ENCODE measurements around the gene SIAE. TPM values are rescaled to one million over a fixed set of nuclear protein-coding genes. Genes with fewer than 3 reads are reported as not detected.

Gene SIAE
- total and polyA plus RNA-seq, 2 of the 8 experiments (the other 6 are each of a cell fraction or from before 2014, with no cell fraction given): 2.3 to 3.7 TPM

- no peak overlapping the region for H2AFZ ChIP-seq (ENCODE audit: low read length)
- H3K79me2 ChIP-seq (ENCODE audit: control insufficient read depth in 1 of 2, insufficient read depth in 2 of 2, low read length in 2 of 2): no peaks in the 10 kb centered on the region
- no peaks in the 10 kb centered on the region for H3K9me3 ChIP-seq (ENCODE audit: insufficient read depth in 2 of 2, low read depth in 1 of 2, low read length in 1 of 2)
- POLR2A ChIA-PET (ENCODE audit: partially characterized antibody): no interaction called here
- H3K79me1 ChIP-seq (ENCODE audit: low read depth, low read length): no peaks in the 10 kb centered on the region
- no peak for FAIRE-seq
- no peak overlapping the region for H3K27ac ChIP-seq (ENCODE audit: low read depth, low read length)
- no peaks in the 10 kb centered on the region for H3K27me3 ChIP-seq (replicated peaks in 1 of 4; ENCODE audit: control insufficient read depth in 3 of 4, extremely low read depth in 1 of 4, insufficient read depth in 3 of 4, low read length in 3 of 4)
- no peak overlapping the region for H2BK15ac ChIP-seq (ENCODE audit: low read length)
- H4K91ac ChIP-seq (replicated peaks; ENCODE audit: insufficient read length, low read length): no peak overlapping the region
- no peak overlapping the region for H3K4me2 ChIP-seq (ENCODE audit: insufficient read depth in 1 of 2, low read depth in 2 of 2, low read length in 2 of 2)
- H4K20me1 ChIP-seq (replicated peaks in 1 of 2; ENCODE audit: control insufficient read depth in 1 of 2, insufficient read depth in 2 of 2, low read length in 2 of 2): no peaks in the 10 kb centered on the region
- H3K23ac ChIP-seq (ENCODE audit: insufficient read length): no peak overlapping the region
- H2AK5ac ChIP-seq (ENCODE audit: low read depth, low read length): no peak overlapping the region
- H3K4ac ChIP-seq (replicated peaks; ENCODE audit: insufficient read length, low read depth, low read length): no peak overlapping the region
- 90% methylated on average over 6 of the region's 6 CpGs; no CpG with 5 or more reads in 1 of the 2 experiments for WGBS, 2 experiments (ENCODE audit: extremely low coverage in 1 of 2, insufficient coverage in 1 of 2, insufficient read length in 1 of 2, insufficient replicate concordance in 2 of 2, low coverage in 1 of 2, low lambda C conversion rate in 2 of 2, missing lambda C conversion rate in 1 of 2)
- no peak for TF ChIP-seq CHD2 (IDR thresholded peaks at IDR 0.05; ENCODE audit: low read length)
- TF ChIP-seq RNF2 (IDR thresholded peaks at IDR 0.05; ENCODE audit: borderline replicate concordance, low read depth, low read length, missing control alignments, poor library complexity, severe bottlenecking): no peak
- no peak for TF ChIP-seq JUN (IDR thresholded peaks at IDR 0.05; ENCODE audit: low read depth, low read length)
- TF ChIP-seq ATF2 (IDR thresholded peaks at IDR 0.05; ENCODE audit: low read length): no peak
- no peak for TF ChIP-seq SUZ12 (IDR thresholded peaks at IDR 0.05; ENCODE audit: low read length)
- TF ChIP-seq SP1 (IDR thresholded peaks at IDR 0.05; ENCODE audit: low read depth, low read length): no peak
- no peak for TF ChIP-seq RXRA (IDR thresholded peaks at IDR 0.05; ENCODE audit: insufficient read depth, low read depth, low read length)
- no peak for TF ChIP-seq MAX (IDR thresholded peaks at IDR 0.05)
- TF ChIP-seq JUND (IDR thresholded peaks at IDR 0.05; ENCODE audit: low read length): no peak
- CTCF ChIA-PET (ENCODE audit: partially characterized antibody): interaction anchor here (0.6 to 2.5 kb wide), 3 partner anchors 10 to 191 kb away, joined by 3 to 9 read pairs (median 4); no protein-coding TSS in a partner anchor
- H2BK12ac ChIP-seq (ENCODE audit: low read depth, low read length): no peak overlapping the region
- H2BK120ac ChIP-seq (replicated peaks; ENCODE audit: low read depth, low read length): no peak overlapping the region
- no peak overlapping the region for H3K9ac ChIP-seq (replicated peaks in 1 of 4; ENCODE audit: extremely low read depth in 1 of 4, low read depth in 3 of 4, low read length in 3 of 4)
- H3K4me1 ChIP-seq (replicated peaks in 1 of 4; ENCODE audit: control insufficient read depth in 3 of 4, insufficient read depth in 4 of 4, low read length in 3 of 4): no peaks in the 10 kb centered on the region
- DNase-seq (ENCODE audit: low read depth in 1 of 2, low spot score in 2 of 2): no peak
- no peak overlapping the region for H2BK5ac ChIP-seq (ENCODE audit: low read depth, low read length)
- no peak overlapping the region for H4K8ac ChIP-seq (ENCODE audit: extremely low read depth, insufficient read depth, low read length)
- no peak overlapping the region for H3K56ac ChIP-seq (replicated peaks; ENCODE audit: insufficient read length, low read depth, low read length)
- H4K5ac ChIP-seq (ENCODE audit: insufficient read length, low read depth, low read length): no peak overlapping the region
- no peaks in the 10 kb centered on the region for H3K36me3 ChIP-seq (ENCODE audit: control insufficient read depth in 2 of 4, insufficient read depth in 4 of 4, low read length in 3 of 4)
- no peak overlapping the region for H3K14ac ChIP-seq (ENCODE audit: insufficient read length)
- no peak overlapping the region for H3K4me3 ChIP-seq (ENCODE audit: extremely low read depth in 1 of 4, insufficient read depth in 2 of 4, low read depth in 3 of 4, low read length in 4 of 4)
- H3K23me2 ChIP-seq (ENCODE audit: low read depth, low read length): no peaks in the 10 kb centered on the region; the same call in 1 of the 2 replicates
- no peak overlapping the region for H2BK20ac ChIP-seq (ENCODE audit: low read length)
- no peak overlapping the region for H3K18ac ChIP-seq (ENCODE audit: extremely low read depth, low read length)
Measured at GRCh38 chr11:124592627-124593026, 80.9 kb downstream of the SIAE start.
